COLO829 (cell line): ENCODE results near the gene SPATA13.
"Not testable (repeated sequence)": the region's sequence is repeated elsewhere in the genome, so short reads cannot be mapped to it uniquely, and the experiment has no call there.

Experiments used
- DNase-seq: peaks from one replicate; pipeline ENCODE4 v3.0.0; 2012; ENCODE audit warnings: low spot score

SPATA13 gene

GRCh38 chr13:24279327-24280110 is 119.0 kb downstream of the SPATA13 start:
- DNase-seq: no peak

GRCh38 chr13:24280720-24281119 is 120.2 kb downstream of the SPATA13 start:
- no peak for DNase-seq

GRCh38 chr13:24281188-24282008 is 120.9 kb downstream of the SPATA13 start:
- no peak for DNase-seq

DNA sequence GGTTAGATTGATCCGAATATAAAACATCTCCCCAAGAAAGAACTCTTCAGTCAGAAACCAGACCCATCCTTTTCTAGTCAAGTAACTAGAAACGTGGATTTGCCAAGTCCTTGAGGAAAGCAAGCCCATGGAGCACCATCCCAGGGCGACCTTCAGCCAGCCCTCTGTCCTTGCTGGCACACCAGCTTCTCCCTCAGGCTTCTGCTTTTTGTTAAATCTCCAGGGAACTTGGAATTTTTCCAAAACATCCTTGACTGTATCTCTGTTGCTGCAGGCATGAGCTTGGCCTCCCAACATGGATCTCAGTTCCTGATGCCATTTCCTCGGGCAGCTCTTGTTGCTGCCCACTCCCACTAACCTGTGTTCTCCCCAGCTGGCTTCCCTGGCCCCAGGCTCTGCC is 121.7 kb downstream of the SPATA13 start:
- no peak for DNase-seq

DNA sequence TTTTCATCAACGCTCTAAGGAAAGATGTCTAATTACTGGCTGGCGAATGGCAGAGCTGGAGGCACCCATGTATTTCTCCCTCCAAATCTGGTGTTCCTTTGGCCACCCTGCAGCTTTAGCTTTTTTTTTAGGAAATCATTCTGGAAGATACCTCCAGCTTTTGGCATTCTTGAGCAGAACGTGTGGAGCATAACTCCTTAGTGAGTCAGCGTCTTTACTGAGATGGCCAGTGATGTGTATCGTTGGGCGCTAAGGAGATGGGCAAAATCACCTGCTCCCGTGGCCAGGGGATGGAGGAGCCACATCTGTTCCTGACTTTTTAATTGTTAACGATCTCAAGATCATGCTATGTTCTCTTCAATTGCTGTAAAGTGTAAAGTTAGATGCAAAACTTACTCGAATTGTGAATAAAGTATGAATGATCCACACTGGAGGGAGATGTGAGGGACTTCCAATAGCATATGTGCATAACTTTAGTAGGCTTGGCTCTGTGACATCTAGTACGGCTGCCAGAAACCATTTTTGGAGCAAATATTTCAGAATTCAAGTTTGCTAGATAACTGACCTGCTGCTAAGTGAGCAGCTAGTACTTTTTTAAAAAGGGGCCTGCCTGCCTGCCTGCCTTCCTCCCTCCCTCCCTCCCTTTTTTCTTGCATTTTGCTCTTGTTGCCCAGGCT is 124.5 kb downstream of the SPATA13 start:
- no peak for DNase-seq

DNA sequence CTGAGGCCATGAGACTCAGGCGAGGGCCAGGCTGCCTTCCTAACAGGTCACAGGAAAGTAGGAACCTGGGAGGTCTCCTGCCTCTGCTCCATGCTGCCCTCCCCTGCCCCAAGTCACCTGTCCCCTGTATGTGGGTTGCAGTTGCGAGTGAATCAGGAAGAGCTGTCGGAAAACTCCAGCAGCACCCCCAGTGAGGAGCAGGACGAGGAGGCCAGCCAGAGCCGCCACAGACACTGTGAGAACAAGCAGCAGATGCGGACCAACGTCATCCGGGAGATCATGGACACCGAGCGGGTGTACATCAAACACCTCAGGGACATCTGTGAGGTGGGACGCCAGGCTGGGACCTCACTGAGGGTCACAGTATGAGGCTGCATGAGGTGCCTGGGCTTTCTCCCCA is 126.1 kb downstream of the SPATA13 start:
- no peak for DNase-seq

DNA sequence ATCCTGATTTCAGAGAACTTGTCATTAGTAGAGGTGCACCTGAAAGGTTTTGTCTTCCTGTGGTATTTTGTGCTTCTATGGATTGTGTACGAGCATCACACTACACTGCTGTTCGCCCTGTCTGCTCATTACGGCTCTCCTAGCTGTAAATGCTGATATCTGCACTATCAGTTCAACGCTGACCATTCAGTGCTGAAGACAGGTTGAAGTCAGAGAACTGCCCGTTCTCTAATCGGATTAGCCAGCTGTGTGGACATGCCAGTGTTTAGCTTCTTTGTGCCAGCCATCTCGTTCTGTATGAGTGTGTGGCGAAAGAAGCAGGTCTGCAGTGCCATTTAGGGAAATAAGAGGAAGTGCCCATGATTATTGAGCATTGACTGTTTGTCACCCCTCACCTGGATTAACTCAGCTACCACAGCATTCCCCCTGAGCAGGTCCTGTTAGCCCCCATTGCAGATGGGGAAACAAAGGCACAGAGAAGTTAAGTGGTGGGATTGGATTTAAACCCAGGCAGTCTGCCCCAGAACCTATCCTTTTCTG is 127.3 kb downstream of the SPATA13 start:
- no peak for DNase-seq

DNA sequence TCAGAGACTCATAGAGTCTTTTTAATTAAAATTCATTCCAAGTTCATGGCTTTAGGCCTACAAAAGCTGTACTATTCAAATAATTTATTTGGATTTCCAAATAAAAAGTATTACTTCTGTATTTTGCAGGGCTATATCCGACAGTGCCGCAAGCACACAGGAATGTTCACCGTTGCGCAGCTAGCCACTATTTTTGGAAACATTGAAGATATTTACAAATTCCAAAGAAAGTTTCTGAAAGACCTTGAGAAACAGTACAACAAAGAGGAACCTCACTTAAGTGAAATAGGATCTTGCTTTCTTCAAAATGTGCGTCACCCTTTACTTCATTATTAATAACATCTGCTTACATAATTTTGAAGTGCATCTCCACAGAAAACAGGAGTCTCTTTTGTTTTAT is 128.3 kb downstream of the SPATA13 start:
- no peak for DNase-seq

DNA sequence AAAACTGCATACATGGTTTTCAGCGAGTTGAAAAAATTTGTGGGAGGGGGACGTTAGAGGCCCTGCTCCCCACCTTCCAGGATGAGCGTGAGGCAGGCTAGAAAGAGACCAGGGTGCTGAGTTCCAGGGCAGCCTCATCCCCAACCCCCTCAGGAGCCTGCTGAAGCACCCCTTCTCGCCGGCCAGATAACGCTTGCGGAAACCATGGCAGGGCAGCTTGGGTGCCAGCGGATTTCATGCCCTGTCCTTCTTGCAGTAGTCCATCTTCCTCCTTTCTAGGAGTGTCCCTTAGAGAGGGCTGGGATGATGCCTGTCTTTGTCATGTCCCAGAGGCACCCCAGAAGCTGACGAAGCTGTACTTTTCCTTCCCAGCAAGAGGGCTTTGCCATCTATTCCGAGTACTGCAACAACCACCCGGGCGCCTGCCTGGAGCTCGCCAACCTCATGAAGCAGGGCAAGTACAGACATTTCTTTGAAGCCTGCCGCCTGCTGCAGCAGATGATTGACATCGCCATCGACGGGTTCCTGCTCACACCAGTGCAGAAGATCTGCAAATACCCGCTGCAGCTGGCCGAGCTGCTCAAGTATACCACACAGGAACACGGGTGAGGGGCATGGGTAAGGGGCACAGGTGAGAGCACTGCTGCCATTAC is 129.9 kb downstream of the SPATA13 start:
- no peak for DNase-seq

DNA sequence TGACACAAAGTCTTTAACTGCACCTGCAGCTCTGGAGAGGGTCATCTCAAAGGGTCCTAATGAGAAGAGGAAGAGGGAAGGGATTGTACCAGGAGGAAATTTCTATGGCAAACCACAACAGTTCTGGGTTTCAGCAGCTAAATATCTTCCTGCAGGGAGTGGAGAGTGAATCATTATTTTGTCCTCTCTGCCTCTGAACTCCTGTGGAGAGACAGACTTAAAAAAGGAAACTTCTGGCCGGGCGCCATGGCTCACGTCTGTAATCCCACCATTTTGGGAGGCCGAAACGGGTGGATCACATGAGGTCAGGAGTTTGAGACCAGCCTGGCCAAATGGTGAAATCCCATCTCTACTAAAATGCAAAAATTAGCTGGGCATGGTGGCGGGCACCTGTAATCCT is 132.0 kb downstream of the SPATA13 start:
- DNase-seq: no peak

GRCh38 chr13:24293746-24294145 is 133.2 kb downstream of the SPATA13 start:
- DNase-seq: no peak

GRCh38 chr13:24299488-24300114 is 139.1 kb downstream of the SPATA13 start:
- DNase-seq: no peak

GRCh38 chr13:24301434-24301833 is 140.9 kb downstream of the SPATA13 start:
- DNase-seq: no peak

DNA sequence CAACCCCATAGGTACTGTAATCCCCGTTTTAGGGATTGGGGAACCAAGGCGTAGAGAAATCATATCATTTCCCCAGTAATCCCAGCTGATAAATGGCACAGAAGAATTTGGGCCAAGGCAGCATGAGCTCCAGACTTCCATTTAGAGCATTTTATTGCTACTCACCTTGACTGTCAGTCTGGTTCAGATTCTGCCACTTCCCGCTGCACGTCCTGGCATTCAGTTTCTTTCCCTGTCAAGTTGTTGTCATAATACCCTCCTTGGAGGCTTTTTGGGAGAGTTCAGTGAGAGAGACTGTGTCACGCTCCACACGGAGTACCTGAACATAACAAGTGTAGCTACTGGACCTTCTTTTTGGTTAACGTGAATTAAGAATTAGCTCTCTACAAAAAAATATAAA is 141.4 kb downstream of the SPATA13 start:
- no peak for DNase-seq

- no peak for DNase-seq
These were observed 144.1 kb downstream of the SPATA13 start for GRCh38 chr13:24304620-24305019.

DNA sequence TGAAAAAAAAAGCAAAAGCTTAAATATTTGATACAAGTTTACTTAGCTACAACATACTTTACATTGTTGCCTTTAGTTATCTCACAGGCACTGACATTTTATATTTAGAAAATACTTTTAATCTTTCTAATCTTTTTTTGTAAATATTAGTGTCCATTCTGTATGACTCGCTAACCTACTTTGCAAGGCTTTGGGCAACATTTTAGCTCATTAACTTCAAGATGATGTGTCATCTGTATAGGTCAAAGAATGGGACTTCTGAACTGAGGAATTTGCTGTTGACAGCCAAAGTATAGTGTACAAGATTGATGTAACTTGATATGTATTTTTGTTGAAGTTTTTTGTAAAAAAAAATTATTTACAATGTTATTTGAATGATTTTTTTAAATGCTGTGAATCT is 146.1 kb downstream of the SPATA13 start:
- peak; percentile 48 for DNase-seq

DNA sequence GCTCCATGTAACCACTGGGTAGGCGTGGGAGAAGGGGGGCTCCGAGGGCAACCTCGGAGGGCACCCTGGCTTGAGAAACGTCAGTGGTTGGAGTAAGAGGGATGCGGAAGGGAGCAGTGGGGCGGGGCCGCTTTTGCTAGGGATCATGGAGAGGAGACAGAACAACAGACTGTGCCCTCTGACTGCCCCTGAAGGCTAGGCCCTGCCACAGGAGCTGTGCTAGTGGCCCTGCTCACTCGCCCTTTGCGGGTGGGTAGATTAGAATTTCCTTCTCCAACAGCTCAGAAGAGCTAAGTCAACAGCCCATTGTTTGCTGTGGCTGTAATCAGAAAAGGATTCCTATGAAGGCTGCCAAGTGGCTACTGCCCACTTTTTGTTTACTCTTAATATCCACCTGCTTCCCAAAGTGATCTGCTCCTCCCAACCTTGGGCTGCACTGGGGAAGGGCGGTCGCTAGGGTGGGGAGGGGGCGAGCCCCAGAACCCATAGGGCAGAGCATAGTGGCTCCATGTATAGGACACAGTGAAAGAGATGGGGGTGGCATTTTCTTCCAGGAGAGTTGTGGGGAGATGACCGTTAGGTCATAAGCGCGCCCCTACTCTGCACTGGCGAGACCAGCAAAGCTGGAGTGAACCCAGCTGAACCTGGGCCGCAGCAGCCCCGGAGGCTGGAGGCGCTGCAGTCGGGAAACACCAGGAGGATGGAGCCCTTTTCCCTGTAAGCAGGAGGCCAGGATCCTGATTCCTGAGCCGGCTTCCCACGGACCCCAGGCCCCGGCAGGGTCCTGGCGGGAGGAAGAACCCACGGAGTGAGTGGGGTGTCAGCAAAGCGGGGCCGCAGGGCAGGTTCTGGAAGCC is 146.9 kb downstream of the SPATA13 start:
- DNase-seq: no peak

- no peak for DNase-seq
These were observed 147.5 kb downstream of the SPATA13 start for GRCh38 chr13:24308068-24308445.

DNA sequence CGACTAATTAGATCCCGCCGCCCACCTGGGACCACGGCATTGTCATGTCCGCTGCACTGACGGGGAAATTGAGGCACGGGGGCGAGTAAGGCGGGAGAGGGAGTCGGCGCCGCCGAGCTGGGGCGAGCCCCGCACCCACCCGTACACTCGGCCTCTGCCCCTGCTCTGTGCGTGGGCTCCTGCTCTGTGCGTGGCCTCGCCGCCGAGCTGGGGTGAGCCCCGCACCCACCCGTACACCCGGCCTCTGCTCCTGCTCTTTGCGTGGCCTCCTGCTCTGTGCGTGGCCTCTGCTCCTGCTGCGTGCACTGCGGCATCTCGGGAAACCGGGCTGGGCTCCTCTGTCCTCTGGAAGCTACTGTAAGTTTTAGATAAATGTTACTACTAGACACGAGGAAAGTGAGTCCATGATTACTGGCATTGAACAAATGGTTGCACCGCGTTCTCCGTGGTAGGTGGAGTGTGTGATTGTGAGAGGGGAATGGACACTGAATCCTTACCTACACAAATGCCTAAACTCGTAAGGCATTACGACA is 148.0 kb downstream of the SPATA13 start:
- no peak for DNase-seq

DNA sequence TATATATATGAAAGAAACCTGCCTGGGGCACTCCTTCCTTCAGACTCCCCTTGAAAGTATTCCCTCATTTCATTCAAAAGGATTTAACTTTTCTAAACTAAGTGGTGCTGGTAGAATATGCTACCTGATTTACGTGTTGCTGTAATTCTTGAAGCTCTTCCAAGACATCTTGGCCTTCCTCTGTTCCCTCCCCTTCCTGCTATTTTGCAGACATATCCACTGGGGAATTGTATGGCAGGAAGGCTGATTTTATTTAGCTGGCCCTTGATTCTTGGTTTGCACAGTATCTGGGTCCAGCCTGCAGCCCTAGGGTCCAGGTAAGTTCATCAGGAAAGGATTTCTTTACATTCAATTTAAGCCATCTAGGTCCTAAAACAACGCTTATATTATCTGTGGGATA is 148.8 kb downstream of the SPATA13 start, which contains the start of gene C1QTNF9:
Gene C1QTNF9, plus strand, starts transcription at position 281 of the 400 bp plus-strand sequence. CDS start 6,424 bp downstream, outside the sequence.
- not testable (repeated sequence) for DNase-seq
